Stomach (tissue), 9 donors: Measurements from ENCODE around the gene ADGRF3. TPM values are rescaled to one million over a fixed set of nuclear protein-coding genes. Genes with fewer than 3 reads are reported as not detected.

Experiments
- DNase-seq, 2 donors: peaks; one replicate each; pipeline versions ENCODE4 v3.0.0 to v3.0.0-alpha.2; 2013 to 2019
- H3K27ac ChIP-seq, 5 donors: fragments of 200-600 bp in 4 of 5; sonication (generic) in 4 of 5; one replicate each; pipeline ENCODE4 v1.5.1; 2013 to 2019; ENCODE audit warnings: mild to moderate bottlenecking in 1 of 5, moderate library complexity in 1 of 5
- H3K27me3 ChIP-seq, 3 donors: fragments of 200-600 bp; sonication (generic); one replicate each; pipeline ENCODE4 v1.5.1; 2017 to 2019; ENCODE audit warnings: mixed run types in 1 of 3
- H3K36me3 ChIP-seq, 4 donors: fragments of 200-600 bp; sonication (generic); 1 replicate in 3 of 4; 2 replicates in 1 of 4; pipeline ENCODE4 v1.5.1; 2016 to 2019
- H3K4me1 ChIP-seq, 4 donors: fragments of 200-600 bp; sonication (generic); one replicate each; pipeline ENCODE4 v1.5.1; 2016 to 2019
- H3K4me3 ChIP-seq, 4 donors: fragments of 200-600 bp; sonication (generic) in 3 of 4; one replicate each; pipeline ENCODE4 v1.5.1; 2016 to 2019; ENCODE audit warnings: mild to moderate bottlenecking in 1 of 4
- H3K9me3 ChIP-seq, 4 donors: fragments of 200-600 bp; sonication (generic); one replicate each; pipeline ENCODE4 v1.5.1; 2016 to 2019
- CTCF ChIP-seq, 7 experiments: fragments of 450-650 bp in 4 of 7; fragments of 200-600 bp in 3 of 7; sonication (generic) in 3 of 7; IDR thresholded peaks; one replicate each; pipeline ENCODE4 v1.5.1; 2016 to 2019; ENCODE audit warnings: antibody characterized with exemption in 7 of 7, control low read depth in 2 of 7, mild to moderate bottlenecking in 1 of 7
- EP300 ChIP-seq: sonication (generic); formaldehyde crosslinking; IDR thresholded peaks from one replicate; pipeline ENCODE4 v1.6.1; 2017; ENCODE audit warnings: antibody characterized with exemption
- POLR2A ChIP-seq, 4 donors: fragments of 450-650 bp; IDR thresholded peaks; one replicate each; pipeline ENCODE4 v1.6.1; 2016; ENCODE audit warnings: antibody characterized with exemption in 4 of 4, control low read depth in 2 of 4, mild to moderate bottlenecking in 1 of 4, moderate library complexity in 1 of 4
- POLR2AphosphoS5 ChIP-seq, 3 donors: sonication (generic); formaldehyde crosslinking; IDR thresholded peaks; one replicate each; pipeline ENCODE4 v1.6.1; 2016; ENCODE audit warnings: antibody characterized with exemption in 3 of 3
- WGBS, 5 donors: extraction: QIAGEN DNeasy Blood & Tissue Kit in 3 of 5; methylation state at CpG; one replicate each; pipeline versions ENCODE4 v1.1.5 to v1.1.7; 2013 to 2018; 5-methylcytosine and 5-hydroxymethylcytosine counted together
- intact Hi-C: fragments of 100-400 bp; cut with DNase I; formaldehyde crosslinking; loops from one replicate; pipeline ENCODE4 v1.15.1; 2023; ENCODE audit warnings: low total_unique reads
- polyA plus RNA-seq, 3 donors: library from polyadenylated mRNA; stranded (reverse); fragments of 200-250 nt; gene quantifications; one replicate each; pipeline ENCODE4 v1.2.3, GENCODE V29; 2013
- total RNA-seq, 5 donors: library from RNA; depleted of rRNA; stranded (reverse); fragments of >200 nt; gene quantifications; one replicate each; pipeline versions ENCODE4 v1.1.0 to v1.2.3, GENCODE V29; 2014 to 2016
- donor health status: healthy with polysubstance abuse.
- donor health status: Bipolar disorder and iron deficiency.
- donor health status: healthy.

Gene ADGRF3
- total and polyA plus RNA-seq, 8 donors: 0.05 to 0.31 (median 0.21) TPM; not detected in 4

DNA sequence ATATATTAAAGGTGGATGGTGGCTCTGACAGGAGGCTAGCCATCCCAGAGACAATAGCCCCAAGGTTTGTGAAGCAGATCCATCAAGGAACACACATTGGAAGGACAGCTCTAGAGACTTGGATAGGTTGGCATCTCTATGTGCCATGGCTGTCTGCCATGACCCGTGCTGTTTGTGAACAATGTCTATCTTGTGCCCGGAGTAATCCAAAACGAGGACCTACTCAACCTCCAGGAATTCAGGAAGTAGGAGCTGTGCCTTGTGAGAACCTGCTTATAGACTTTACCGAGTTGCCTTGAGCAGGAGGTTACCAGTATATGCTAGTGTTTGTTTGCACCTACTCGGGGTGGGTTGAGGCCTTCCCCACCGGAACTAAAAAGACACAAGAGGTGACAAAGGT lies 43.7 kb downstream of the ADGRF3 start:
- Histone ChIP-seq H3K4me1 (peaks cover 8 to 30% (median 22%) of the 10 kb centered on the region in 4 donors), H3K27ac (no peak overlapping the region), H3K4me3 (no peak overlapping the region), H3K27me3 (no peaks in the 10 kb centered on the region), H3K36me3 (no peaks in the 10 kb centered on the region), H3K9me3 (no peaks in the 10 kb centered on the region)
- intact Hi-C loops: no loop called here
- 41 to 60% (median 47%) methylated on average over 6 of the region's 6 CpGs for WGBS, 5 donors
- peak in 1 of 2 donors; percentile 43 for DNase-seq
- TF ChIP-seq CTCF (IDR thresholded peaks at IDR 0.05): no peak
- TF ChIP-seq EP300: no peak
- TF ChIP-seq POLR2A (IDR thresholded peaks at IDR 0.05): no peak
- TF ChIP-seq POLR2AphosphoS5 (IDR thresholded peaks at IDR 0.05): no peak

DNA sequence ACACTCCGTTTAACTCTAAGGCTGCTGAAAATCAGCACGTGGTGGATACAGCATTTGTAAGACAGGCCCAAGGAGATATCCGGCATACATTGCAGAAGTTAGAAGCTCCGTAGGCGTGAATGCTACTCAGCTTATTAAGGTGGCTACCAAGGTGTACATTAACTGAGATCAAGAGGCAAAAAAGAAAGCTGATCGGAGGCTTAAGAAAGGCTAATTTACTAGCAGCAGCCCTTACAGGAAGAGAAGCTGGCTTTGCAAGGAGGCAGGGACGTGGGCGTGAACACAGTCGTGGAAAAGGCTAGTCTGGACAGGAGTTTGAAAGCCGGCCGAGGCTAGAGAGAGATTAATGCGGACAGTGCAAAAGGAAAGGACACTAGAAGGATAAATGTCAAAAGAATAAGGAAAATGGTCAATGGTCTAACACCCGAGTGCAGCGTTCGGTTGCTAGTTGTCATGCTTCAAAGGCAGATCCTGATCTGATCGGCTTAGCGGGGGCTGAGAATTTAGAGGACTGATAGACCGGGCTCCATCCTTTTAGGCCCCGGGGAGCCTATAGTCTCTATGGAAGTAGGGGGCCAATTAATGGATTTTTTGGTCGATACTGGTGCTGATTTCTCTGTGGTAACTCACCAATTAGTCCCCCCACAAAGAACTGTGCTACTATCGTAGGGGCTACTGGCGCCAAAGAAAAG lies 46.2 kb downstream of the ADGRF3 start:
- Histone ChIP-seq H3K27me3 (no peaks in the 10 kb centered on the region), H3K4me1 (peaks cover 8 to 32% (median 22%) of the 10 kb centered on the region in 4 donors), H3K36me3 (no peaks in the 10 kb centered on the region), H3K4me3 (peak overlapping the region; percentile 51 to 60 (median 54)), H3K9me3 (no peaks in the 10 kb centered on the region), H3K27ac (peak overlapping the region; percentile 70 to 93 (median 90))
- DNase-seq: peak; percentile 60 to 69
- TF ChIP-seq POLR2AphosphoS5 (IDR thresholded peaks at IDR 0.05) (no peak), CTCF (IDR thresholded peaks at IDR 0.05) (no peak), POLR2A (IDR thresholded peaks at IDR 0.05) (no peak), EP300 (no peak)
- intact Hi-C loops: no loop called here
- 36 to 39% (median 38%) methylated on average over 22 of the region's 22 CpGs for WGBS, 5 donors

- Histone ChIP-seq H3K4me3 (peak overlapping the region; percentile 51 to 60 (median 54)), H3K9me3 (no peaks in the 10 kb centered on the region), H3K36me3 (no peaks in the 10 kb centered on the region), H3K4me1 (peaks cover 8 to 32% (median 22%) of the 10 kb centered on the region in 4 donors), H3K27me3 (no peaks in the 10 kb centered on the region), H3K27ac (peak overlapping the region; percentile 80 to 93 (median 90))
- intact Hi-C loops: no loop called here
- peak; percentile 41 to 86 for DNase-seq
- WGBS, 5 donors: 1 to 6% (median 2%) methylated on average over 9 of the region's 9 CpGs
- TF ChIP-seq EP300: no peak
- no peak for TF ChIP-seq CTCF (IDR thresholded peaks at IDR 0.05)
- no peak for TF ChIP-seq POLR2A (IDR thresholded peaks at IDR 0.05)
- TF ChIP-seq POLR2AphosphoS5 (IDR thresholded peaks at IDR 0.05): no peak
Observed at GRCh38 chr2:26299471-26300101, 47.0 kb downstream of the ADGRF3 start.

DNA sequence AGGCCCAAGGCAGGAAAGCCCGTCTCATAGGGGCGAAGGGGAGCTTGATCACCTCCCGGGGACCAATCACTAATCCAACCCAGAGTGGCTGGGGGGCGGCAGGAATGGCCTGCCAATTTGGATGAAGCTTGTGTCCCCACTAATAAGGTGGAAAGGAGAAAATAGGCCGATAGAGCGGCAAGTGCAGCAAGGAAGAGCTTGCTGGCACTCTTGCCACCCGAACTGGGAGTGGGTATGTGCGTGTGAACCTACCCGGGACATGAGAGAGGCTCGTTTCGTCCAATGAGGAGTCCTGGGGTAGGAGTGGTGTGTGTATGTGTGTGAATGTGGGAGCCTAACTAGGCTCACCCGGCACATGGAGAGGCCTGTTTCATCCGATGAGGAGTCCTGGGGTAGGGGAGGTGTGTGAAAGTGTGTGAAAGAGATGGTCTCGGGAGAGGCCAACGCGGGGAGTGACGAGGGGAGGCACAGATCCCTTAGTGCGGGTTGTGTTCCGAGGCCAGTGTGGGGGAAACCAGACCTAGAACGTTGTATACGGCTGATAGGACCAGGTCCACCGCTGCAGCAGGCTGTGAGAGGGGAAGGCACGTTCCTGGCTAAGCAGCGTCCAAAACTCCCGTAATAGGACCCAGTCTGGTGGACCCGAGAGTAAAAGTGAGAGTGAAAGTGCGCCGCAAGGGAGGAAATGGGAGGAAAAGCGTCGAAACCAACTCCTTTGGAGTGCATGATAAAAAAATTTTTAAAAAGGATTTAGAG lies 47.8 kb downstream of the ADGRF3 start:
- peak overlapping the region; percentile 51 to 60 (median 54) for H3K4me3 ChIP-seq
- DNase-seq: peak; percentile 69 to 73
- no peaks in the 10 kb centered on the region for H3K27me3 ChIP-seq
- WGBS, 5 donors: 3 to 6% (median 5%) methylated on average over 30 of the region's 30 CpGs
- H3K4me1 ChIP-seq: peaks cover 8 to 32% (median 22%) of the 10 kb centered on the region in 4 donors
- TF ChIP-seq EP300: no peak
- TF ChIP-seq CTCF (IDR thresholded peaks at IDR 0.05): no peak
- TF ChIP-seq POLR2AphosphoS5 (IDR thresholded peaks at IDR 0.05): peak in 2 of 3 donors; percentile 47 to 49
- peak in 1 of 4 donors; percentile 19 for TF ChIP-seq POLR2A (IDR thresholded peaks at IDR 0.05)
- H3K27ac ChIP-seq: peak overlapping the region; percentile 80 to 93 (median 90)
- H3K9me3 ChIP-seq: no peaks in the 10 kb centered on the region
- intact Hi-C loops: no loop called here
- no peaks in the 10 kb centered on the region for H3K36me3 ChIP-seq
